ENCODE data around the gene HOOK2.

DNA sequence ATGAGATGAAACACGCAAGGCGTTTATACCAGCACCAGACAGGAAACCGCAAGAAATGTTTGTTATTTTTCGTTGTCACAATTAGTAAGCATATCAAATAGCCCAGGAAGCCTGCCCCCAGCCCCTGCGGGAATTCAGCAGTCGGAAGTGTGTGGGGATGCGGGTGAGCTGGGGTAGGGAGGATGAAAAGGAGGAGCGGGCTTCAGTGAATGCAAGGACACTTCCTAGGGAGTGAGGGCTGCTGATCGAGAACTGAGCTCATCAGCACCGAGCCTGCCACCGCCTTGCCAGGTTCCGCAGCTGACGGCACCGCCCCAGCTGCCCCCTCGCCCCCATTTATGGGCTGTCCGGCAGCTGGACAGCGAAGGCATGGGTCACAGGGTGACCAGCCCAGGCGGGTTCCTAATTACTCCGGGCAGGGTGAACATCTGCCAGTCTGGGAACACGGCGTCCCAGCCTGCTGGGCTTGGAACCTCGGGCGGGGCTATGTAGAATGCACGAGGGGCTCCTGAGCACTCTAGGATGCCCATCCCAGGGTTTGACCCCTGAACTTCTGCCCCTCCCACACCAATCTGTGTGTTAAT, 25.3 kb downstream of the HOOK2 start:
- TF ChIP-seq CTBP1 (IDR thresholded peaks at IDR 0.05; ENCODE audit: borderline replicate concordance) (no peak), BHLHE40 (IDR thresholded peaks at IDR 0.05; ENCODE audit: borderline replicate concordance) (no peak), L3MBTL2 (conservative IDR thresholded peaks at IDR 0.05) (no peak), SP1 (IDR thresholded peaks at IDR 0.05) (no peak), NFRKB (IDR thresholded peaks at IDR 0.05) (no peak), HDGF (IDR thresholded peaks at IDR 0.05; ENCODE audit: borderline replicate concordance) (no peak), FOXM1 (IDR thresholded peaks at IDR 0.05; ENCODE audit: borderline replicate concordance) (no peak), ZNF384 (IDR thresholded peaks at IDR 0.05) (no peak), FOXA1 (IDR thresholded peaks at IDR 0.05) (no peak), SUZ12 (IDR thresholded peaks at IDR 0.05) (no peak), FOXK2 (IDR thresholded peaks at IDR 0.05) (no peak), ELF4 (IDR thresholded peaks at IDR 0.05) (no peak), TARDBP (IDR thresholded peaks at IDR 0.05) (no peak)
